NCI-H2107 (cell line): ENCODE data around the gene ZNF429.
"Not testable (repeated sequence)": the region's sequence is repeated elsewhere in the genome, so short reads cannot be mapped to it uniquely, and the experiment has no call there.

Source experiments
- DNase-seq: peaks from one replicate; lab custom pipeline; 2025; lab: John Stamatoyannopoulos, UW

ZNF429 gene

DNA sequence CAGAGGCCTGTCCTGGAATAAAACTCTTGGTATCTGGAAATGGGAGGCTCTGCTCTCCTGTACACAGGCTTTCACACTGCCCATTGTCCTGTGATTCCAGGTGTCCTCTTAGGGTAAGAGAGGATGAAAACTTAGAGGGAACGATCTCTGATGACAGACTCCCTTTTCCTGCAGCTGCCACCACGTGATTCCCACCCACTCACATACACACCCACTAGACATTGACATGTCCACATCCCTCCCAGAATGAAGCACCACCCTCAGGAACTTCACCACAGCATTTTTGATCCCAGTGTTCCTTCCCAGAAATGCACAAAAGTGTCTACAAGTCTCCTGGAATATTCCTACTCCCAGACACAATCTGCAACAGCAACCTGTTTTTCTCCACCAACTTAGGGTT is 8.2 kb downstream of the ZNF429 start:
- DNase-seq, result no peak

DNA sequence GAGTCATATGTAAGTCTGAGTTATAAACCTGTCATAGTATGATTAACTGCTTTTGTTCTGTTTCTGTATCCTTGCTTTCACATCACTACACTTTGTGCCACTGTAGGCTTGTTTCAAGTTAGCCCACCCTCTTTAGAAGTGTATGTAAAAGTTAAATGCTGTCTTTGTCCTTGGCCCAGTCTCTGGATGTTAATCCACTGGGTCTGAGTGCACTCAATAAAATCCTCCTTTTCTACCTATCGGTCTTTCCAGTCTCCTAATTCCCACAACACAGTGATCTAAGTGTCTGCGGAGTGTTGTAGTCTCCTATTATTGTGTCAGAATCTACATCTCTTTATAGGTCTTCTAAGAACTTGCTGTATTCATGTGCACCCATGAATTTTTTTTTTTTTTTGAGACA is 14.1 kb downstream of the ZNF429 start:
- no peak for DNase-seq

DNA sequence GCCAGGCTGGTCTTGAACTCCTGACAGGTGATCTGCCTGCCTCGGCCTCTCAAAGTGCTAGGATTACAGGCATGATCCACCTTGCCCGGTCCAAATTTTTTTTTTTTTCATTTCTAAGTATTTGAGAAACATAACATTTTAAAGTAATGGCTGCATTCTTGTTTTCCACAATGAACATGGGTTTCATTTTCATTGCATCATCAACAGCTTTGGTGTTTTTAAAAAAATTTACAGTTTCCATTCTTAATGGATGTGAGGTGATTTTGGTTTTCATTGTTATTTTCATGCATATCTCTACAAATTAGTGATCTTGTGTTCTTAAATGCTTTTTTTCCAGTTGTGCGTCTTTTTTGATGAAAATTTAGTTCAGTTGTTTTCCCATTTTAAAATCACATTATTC is 27.5 kb downstream of the ZNF429 start:
- no peak for DNase-seq

GRCh38 chr19:21536741-21537290 is 31.4 kb downstream of the ZNF429 start:
- not testable (repeated sequence) for DNase-seq

DNA sequence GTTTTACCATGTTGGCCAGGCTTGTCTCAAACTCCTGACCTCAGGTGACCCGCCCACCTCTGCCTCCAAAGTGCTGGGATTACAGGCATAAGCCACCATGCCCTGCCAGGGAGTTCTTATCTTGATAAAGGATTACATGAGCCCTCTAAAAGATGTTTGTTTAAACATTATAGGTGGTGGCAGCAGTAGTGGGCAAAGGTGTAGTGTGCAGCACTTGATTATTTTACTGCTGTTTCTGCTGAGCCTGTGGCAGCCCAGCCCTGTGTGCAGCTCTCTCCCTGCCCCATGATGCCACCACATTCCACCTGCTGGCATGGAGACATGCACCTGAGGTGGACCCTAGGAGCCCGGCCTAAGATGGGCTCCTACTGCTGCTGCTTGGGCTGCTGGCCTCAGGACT is 54.0 kb downstream of the ZNF429 start:
- no peak for DNase-seq

GRCh38 chr19:21564406-21564805 is 59.0 kb downstream of the ZNF429 start:
- DNase-seq, result no peak

DNA sequence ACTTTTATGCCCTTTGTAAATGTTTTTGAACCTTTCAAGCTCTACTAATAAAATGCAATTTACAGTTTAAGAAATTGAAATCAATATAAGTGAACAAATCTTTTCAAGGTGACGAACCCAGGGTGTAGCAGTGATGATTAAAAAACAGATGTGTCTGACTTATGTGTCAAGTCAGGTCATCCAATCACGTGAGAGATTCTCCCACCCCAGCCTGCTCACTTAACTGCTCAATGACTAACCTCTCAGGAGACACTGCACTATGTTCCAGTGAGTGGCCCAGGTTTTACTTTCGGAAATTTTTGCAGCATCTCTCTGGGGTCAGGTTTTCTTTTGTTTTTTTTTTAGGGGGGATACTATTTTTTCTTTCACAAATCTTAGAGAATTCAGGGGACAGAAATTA is 60.7 kb downstream of the ZNF429 start:
- no peak for DNase-seq

DNA sequence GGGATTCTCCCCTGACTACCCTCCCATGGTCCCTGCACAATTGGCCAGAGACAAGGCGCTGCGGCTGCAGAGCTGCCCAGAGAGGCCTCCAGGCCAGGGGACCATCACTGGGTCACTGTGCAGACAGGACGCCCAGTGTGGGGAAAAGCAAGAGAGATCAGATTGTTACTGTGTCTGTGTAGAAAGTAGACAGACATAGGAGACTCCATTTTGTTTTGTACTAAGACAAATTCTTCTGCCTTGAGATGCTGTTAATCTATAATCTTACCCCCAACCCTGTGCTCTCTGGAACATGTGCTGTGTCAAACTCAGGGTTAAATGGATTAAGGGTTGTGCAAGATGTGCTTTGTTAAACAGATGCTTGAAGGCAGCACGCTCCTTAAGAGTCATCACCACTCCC is 62.4 kb downstream of the ZNF429 start:
- not testable (repeated sequence) for DNase-seq

DNA sequence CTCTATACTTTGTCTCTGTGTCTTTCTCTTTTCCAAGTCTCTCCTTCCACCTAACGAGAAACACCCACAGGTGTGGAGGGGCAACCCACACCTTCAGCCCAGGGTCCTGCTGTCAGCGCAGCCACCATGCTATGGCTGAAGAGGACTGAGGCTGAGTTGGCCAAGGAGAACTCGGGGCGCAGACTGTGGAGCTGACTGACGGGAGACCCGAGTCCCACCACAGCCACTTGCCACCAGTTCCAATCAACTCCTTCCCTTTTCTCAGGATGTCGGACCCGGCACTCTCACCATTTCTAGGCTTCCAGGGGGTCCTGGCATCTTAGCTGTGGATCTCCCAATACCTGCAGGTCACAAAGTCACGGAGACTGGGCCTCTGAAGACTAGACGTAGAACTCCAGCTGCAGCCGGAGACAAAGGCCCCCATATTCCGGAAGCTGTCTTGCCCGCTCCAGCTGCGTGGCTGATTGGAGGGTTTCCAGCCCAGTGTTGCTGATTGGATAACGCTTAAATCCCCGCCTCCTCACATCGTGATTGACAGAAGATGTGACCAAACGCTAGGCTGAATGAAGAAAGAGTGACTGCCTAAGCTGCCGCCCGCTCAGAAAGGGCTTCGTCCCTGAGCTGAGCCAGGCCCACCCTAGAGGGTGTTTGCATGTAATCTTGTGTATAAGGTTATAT is 63.6 kb downstream of the ZNF429 start:
- DNase-seq, result no peak

GRCh38 chr19:21569494-21569865 is 64.1 kb downstream of the ZNF429 start:
- DNase-seq, result no peak

DNA sequence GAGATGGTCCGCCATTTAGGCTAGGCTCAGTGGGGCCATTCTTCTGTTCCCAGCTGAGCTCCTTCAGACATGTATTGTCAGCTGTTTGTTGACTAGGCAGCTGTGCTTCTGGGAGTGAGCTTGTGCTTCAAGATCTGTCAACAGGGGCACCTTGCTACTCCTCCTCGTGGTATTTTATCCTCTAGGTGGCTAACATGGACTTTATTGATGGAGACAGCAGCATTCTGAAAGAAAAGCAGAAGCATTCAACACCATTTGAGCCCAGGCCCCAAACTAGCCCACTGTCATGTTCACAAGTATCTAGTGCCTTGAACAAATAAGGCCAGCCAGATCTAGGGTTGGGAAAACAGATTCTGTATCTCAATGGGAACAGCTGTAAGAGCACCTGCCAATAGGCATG is 65.9 kb downstream of the ZNF429 start:
- no peak for DNase-seq

- no peak for DNase-seq
Measured at GRCh38 chr19:21574607-21575006, 69.2 kb downstream of the ZNF429 start.

GRCh38 chr19:21576481-21576880 is 71.1 kb downstream of the ZNF429 start:
- no peak for DNase-seq

DNA sequence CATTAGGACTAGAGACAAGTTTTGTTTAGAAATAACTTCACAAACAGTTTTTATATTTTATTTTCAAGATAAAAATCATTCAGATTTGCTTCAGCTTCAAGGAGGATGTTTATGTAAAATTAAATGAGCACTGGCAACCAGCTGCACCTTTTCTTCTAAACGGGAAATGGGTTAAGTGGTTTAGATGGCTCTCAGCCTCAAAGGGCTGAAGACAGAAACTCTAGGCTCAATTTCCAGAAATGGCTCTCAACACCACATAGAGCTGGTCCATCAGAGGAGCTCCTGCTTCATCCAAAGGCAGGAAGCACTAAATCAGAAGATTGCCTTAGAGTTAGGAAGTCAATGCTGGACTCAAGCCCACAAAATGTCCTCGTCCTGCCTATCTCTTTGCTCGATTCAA is 74.7 kb downstream of the ZNF429 start:
- DNase-seq, result no peak

DNA sequence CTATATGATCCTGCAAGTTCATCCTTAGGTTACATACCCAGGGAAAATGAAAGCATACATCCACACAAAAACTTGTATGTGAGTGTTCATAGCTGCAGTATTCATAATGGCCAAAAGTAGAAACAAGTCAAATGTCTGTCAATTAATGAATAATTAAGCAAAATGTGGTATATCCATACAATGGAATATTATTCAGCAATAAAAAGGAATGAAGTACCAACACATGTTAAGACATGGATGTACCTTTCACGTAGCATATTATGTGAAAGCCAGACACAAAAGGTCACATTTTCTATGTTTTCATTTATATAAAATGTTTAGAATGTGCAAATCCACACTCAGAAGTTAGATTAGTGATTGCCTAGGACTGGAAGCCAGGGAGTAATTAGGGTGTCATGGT is 75.4 kb downstream of the ZNF429 start:
- DNase-seq, result no peak

- DNase-seq, result no peak
Measured at GRCh38 chr19:21581646-21582240, 76.3 kb downstream of the ZNF429 start.

DNA sequence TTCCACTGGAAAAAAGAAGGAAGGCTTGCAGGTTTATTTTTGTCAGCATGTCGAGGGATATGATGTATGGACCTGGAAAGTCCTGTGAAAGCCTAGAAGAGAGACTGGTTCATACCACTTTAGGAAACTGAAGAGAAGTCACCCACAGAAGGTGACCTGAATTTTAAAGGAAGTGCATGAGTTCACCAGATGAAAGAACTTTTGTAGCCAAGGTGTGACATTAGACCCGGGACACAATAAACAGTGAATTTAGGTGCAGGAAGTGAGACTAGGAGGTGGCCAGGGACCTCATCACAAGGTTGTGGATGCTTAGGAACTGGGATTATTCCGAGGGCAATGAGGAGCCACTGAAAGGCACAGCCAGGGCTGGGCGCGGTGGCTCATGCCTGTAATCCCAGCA is 79.1 kb downstream of the ZNF429 start:
- no peak for DNase-seq

DNA sequence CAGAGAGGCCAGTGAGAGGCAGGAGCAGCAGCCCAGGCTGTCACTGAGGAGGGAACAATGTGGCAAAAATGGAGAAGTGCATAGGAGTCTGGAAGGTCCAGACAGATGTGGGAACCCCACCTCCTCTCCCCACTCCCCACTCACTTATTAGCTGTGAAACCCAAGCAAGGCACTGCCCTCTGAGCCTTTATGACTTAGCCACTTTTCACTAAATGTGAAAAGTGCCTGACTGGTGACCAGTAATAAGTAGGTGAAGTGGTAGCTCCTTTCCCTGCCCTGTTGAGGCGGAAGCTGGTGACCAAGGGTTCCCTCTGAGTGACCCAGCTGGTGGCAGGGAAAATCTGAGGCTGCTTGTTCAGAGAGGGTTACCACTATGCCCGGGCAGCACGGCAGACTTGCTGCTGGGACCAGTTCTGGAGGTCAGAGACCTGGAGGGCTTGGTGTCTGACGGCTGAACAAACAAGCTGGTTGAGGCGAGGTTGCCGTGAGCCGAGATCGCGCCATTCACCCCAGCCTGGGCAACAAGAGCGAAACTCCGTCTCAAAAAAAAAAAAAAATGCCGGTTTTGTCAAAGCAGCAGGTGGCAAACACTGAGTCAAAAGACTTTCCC is 80.0 kb downstream of the ZNF429 start:
- no peak for DNase-seq

DNA sequence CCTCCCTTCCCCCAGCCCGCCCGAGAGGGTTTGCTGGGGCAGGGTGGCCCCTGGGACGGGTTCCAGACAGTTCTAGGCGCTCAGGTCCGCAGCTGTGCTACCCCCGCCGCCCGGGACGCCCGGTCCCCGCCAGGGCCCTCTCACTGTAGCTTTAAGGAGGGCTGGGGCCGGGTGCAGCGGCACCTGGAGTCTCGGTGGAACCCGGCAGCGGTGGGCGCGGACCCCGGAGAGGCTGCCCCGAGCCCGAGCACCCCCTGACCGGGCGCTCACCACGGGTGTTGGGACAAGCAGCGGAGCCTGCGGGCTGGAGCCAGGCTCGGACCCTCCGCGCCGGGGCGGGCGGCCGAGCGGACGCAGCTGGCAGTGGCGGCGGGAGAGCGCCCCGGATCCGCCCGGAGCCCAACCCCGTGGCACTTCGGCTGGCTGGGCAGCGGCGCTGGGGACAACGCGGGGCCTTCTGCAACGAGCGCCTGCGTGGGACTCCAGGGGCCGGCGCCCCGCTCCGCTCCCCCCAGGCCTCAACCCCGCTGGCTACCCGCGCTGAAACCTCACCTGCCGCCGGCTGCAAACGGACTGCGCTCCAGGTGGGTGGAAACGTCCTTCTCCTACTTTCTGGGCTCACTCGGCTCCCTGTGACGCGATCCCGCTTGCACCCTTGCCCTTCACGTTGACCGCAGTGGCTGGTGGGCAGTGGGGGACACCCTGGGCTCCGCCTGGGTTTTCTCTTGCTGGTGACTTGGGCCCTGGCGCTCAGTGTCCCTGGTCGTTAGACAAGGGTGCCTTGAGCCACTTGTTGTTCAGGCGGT is 81.1 kb downstream of the ZNF429 start:
- DNase-seq, result no peak

GRCh38 chr19:21587117-21587461 is 81.7 kb downstream of the ZNF429 start:
- no peak for DNase-seq

DNA sequence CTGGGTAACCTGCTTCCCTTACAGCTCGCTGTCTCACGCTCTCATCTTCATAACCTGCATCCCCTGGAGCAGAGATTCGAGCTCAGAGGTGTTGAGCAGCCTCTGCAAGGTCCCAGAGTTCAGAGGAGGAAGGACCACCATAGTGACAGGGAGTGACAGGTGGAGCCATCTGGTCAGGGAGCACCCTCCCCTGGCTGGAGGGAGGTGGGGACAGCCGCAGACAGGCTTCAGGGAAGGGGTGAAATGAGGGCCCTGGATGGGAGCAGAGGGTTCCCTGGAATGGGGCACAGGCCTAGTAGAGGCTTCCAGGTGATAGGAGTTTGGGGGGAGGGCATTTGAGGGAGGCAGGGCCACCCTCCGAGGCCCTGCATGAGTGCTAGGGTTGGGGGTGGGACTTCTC is 82.1 kb downstream of the ZNF429 start:
- DNase-seq, result no peak

DNA sequence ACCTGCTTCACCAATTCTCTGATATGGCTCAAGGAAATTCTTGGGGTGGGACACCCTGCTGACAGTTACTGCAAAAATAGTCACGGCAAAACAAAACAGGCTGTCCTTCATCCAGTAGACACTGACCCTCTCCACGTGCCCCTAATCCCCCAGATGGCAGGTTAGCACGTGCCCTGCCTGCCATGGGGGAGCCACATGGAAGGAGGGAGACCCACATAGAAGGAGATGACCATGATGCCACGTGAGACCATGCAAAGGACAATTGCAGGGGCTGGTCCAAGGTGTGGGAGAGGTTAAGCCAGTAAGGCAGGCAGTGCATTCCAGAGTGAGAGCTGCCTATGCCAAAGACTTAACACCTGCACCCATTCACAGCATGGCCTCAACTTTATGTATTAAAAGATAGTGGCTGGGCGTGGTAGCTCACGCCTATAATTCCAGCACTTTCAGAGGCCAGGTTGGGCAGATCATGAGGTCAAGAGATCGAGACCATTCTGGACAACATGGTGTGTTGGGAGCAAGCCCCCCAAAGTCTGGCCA is 82.7 kb downstream of the ZNF429 start:
- no peak for DNase-seq

- no peak for DNase-seq
Measured at GRCh38 chr19:21590867-21591266, 85.5 kb downstream of the ZNF429 start.
